ENCODE results near the gene KCTD16.

KCTD16 gene

DNA sequence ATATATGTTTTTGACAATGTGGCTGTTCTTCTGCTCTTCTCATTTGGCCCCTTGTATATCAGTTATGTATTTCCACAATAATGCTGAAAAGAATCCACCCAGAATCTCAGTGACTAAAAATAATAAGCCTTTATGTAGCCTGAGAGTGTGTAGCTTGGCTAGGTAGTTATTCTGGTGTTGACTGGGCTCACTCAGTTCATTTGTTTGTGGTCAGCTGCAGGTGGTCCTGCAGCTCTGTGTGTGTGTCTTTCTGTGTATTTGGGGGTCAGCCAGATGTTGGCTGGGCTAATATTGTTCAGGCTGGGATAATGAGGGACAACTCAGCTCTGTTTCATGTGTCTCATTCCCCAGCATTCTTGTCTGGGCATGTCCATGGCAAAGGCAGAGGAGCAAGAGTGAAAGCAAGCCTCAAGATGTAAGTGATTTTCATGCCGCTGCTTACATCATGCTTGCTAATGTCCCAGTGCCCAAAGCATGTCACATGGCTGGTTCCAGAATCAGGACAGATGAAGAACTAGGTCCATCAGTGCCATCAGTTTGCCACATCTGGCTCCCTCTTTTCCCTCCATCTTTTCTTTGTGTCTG lies 162.8 kb downstream of the KCTD16 start:
- no peak for DNase-seq (ENCODE audit: low read depth, low spot score)

DNA sequence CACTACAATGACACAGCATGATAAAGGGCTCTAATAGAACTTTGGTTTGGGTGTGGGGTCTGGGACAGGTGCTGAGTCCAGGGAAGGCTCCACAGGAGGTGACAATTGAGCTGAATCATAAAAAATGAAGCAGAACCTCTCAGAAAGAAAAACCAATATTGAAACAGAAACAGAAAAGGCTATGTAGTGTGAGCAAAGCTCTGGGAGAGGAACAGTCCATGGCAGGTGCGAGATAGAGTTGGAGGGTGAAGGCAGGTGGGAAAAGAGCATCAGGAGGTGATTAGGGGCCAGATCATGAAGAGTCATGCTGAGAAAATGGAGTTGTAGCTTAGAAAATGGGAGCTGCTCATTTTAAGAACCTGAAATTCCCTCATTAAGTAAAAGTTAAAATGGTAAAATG lies 164.9 kb downstream of the KCTD16 start:
- DNase-seq (ENCODE audit: low read depth, low spot score) = no peak

DNA sequence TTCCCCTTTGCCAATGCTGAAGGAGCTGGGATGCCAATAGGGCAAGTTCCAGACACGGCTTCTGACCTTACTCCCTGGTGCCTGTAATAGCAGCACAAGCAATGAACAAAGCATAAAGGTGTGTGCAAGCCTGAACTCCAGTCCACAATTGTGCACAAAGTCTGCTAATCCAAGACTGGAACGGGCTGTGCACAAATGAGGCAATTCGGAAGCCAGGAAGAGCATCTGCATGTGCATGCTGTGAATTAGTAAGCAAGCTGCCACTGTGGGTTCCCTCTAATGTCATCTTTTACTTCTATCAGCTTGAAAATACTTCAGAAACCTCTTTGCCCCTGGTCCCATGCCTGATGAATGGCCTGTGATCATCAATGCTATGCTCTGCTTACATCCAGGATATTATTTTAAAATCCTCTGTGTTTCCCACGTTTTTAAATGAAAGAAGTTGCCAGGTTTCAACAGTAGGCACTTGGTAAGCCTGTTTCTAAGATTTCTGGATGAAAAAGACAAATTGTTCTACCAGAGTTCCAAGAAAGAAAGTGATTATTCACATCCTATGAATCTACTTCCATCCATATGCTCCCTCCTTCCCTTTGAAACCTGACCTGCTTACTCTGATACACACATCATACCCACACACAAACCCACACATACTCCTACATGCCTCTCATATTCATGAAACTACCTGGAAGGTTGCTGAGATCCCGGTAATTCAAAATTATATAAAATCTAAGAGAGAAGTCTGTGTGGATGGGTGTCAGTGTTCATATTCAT lies 165.7 kb downstream of the KCTD16 start:
- DNase-seq (ENCODE audit: low read depth, low spot score) = no peak

DNA sequence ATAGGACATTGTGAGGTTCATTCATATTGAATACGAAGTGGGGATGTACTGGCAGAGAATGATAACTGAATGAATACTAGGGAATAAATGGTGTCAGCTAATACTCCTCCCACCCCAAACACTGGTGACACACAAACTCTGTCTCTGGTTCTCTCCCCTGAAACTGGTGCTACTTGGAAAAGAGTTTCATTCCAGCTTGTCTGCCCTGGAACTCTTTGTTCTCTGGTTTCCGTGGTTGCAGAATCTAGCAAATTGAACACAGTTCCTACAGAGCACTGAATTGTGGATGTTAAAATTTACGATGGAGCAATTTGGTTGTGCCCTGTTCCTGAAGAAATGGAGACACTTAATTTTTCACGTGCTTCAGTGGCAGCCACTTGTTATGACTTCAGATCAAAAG lies 181.7 kb downstream of the KCTD16 start:
- no peak for DNase-seq (ENCODE audit: low read depth, low spot score)

DNA sequence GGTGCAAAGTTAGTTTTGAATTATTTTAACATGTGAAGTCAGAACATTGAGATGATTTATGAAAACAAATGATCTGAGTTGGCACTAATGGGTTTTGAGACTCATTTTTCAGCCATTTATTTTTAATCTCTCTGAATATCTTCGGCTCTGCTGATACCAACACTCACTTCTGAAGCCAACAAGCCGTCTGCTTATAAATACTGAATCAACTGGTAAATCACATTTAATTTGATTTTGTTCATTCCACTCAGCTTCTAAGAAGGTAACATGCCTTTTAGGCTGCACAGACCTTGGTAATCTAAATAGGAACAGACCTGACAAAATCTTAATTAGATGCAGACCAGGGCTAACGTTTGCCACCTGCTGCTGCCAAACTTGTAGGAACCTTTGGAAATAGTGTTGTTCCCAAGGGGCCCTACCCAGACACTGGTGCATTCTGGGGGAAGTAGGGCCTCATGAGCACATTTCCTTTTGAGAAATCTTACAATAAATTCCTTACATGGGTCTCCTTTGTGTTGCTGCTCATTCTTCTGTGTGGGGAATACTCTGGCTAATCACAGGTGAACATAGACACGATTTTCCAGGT lies 182.2 kb downstream of the KCTD16 start:
- DNase-seq (ENCODE audit: low read depth, low spot score) = no peak

DNA sequence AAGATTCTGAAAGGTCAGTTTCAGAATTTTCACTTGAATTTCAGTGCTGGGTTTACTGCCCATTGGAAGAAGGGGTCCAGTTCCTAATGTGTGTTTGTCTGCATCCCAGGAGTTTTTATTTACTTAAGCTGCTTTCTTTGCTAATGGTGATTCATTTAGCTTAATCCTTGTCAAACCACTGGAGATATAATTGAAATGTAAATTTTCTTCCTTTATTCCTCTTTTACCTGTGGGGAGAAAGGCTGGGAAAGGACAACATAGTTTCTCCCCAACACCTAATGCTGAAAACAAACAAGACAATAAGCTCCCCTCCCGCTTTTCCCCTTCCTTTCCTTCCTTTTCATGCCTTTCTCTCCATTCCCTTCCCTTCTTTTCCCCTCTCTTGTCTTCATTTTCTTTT lies 185.8 kb downstream of the KCTD16 start:
- no peak for DNase-seq (ENCODE audit: low read depth, low spot score)

DNA sequence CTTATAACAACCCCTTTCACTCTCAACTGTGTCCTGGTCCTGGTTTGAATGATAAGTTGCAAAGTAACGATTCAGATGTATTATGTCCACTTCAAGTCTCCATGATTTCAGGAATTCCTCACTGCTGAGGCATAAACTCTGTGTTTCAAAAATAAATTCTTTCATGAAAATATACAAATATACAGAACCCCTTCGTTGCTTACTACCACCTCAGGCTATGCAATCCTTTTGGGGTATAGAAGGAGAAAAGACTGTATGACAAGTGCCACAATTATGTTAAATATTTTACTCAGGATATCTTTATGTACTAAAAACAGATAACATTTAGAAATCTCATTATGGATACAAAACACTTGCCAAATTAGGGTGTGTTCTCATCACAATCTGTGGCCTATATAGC lies 190.7 kb downstream of the KCTD16 start:
- no peak for DNase-seq (ENCODE audit: low read depth, low spot score)

DNA sequence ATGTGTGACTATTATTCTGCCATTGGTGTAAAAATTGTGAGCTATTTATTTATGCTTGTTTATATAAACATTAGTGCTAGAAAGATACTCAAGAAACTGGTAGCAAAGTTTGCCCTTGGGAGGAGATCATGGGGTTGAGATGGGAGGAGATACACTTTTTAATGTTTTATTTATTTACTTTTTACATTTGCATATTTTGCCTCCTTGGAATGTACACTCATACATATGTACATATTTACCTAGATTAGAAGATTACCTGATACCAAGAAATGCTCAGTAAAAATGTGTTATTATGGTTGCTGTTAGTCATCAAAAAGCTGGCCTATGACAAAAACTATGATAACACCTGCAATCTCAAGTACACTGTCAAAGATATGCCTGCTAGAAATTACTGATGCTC lies 195.2 kb downstream of the KCTD16 start:
- DNase-seq (ENCODE audit: low read depth, low spot score) = no peak

DNA sequence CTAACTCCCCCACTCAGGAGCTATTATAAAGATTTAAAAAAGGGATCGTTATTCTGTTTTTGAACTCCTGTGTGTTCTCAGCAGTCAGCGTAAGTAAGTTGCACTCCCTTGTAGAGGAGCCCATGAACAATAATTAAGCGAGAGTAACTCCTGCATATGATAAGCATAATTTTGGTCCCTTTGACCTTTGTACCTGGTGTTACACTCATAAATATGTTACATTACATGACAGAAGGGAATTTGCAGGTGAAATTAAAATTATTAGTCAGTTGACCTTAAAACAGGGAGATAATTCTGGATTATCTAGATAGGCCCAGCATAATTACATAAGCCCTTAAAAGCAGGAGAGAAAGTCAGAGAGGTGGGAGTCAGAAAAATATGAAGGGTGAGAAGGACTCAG lies 197.3 kb downstream of the KCTD16 start:
- no peak for DNase-seq (ENCODE audit: low read depth, low spot score)

DNA sequence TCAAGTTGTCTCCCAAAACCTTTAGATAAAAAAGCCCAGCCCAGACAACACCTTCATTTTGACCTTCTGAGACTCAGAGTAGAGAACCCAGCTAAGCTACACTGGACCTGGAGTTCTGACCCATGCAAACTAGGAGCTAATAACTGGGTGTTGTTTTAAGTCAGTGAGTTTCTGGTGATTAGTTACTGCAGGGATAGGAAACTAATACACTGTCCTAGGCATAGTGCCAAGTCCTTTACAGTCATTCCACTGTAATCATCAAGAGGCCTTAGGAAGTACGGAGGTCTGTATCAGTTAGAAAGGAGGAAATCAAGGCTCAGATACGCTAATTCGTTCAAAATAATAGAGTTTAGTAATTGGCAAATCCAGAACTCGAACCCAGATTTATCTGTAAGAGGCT lies 197.9 kb downstream of the KCTD16 start:
- DNase-seq (ENCODE audit: low read depth, low spot score) = no peak

DNA sequence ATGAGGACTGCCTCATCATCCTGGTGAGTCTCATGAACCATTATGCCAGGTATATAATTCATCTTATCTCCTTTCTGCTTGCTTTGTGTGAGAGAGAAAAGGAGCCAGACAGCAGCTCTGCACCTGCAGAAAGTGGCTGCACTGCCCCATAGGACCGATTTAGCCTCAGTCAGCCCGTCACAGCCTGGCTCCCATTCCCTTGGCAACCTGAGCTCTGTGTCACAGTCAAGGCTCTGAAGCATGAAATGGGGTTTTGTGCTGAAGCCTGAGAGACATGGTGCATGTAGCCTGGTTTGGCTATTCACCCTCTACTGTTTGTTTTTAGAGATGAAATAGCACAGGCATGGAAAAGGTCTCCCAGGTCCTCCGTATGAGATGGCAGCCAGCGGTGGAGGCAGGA lies 198.3 kb downstream of the KCTD16 start:
- no peak for DNase-seq (ENCODE audit: low read depth, low spot score)

DNA sequence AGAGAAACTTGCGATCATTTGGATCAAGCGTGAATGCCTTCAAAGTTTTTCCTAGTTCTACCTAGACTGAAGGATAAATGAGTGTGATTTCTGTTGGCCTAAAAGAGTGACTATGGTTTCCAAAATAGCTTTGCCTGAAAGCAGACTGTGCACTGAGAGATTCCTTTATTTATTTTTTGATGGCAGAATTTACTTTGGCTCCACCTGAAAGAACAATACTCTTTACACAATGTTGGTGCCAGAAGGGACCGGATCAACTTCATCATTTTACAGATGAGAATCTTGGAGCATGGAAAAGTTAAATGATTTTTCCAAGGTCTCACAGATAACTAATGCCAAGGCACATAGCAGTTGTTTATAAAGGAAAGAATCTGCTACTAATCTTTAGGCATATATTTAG lies 199.6 kb downstream of the KCTD16 start:
- no peak for DNase-seq (ENCODE audit: low read depth, low spot score)

DNA sequence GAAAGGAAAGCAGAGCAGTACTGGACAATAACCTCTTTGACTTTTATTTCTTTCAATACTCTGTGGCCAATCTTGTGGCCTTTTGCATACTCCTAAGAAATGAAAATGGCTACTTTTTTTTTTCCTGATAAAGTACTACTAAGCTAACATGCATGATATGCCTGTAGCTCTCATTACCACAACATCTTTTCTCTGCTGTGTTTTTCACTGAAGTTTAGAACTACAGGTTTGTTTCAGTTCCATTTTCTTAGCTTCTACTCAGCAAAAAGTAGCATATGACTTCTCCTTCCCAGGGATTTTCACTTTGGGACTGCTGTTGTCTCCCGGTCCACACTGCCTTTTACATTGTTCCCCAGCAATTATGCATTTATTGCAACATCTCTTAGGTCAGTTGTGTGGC lies 204.0 kb downstream of the KCTD16 start:
- DNase-seq (ENCODE audit: low read depth, low spot score) = no peak

DNA sequence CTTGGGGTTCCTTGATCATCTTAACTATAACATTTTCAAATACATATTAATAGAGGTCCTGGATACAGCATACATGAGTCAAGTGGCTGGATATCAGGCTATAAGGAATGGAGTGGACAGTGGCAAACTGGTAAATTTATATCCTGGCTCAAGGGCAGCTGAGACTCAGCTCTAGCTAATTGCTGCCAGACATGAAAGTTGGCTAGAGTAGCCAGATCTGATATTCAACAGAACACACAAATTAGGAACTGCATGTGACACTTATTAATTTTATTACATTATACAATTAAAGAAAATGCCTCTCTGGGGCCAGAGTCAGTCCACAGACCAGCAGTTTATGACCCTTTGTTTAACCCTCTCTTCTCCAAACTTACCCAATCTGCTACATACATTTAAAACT lies 206.5 kb downstream of the KCTD16 start:
- no peak for DNase-seq (ENCODE audit: low read depth, low spot score)

DNA sequence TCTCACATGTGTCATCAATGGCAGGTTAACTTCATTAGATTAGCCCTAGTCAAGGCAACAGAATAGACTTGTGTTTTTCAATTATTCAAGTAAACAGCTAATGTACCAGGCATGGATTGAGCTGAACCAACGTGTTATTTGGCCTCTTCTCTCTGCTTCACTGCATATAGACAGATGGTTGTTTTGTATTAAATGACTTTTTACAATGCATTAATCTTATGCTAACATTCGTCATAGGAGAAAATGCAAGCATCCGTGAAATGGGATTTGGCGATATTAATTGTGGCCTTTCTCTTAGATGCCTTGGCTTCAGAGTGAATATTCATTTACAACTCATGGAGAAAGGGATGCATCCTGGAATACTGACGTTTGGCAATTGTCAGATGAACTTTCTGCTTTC lies 208.0 kb downstream of the KCTD16 start:
- no peak for DNase-seq (ENCODE audit: low read depth, low spot score)

DNA sequence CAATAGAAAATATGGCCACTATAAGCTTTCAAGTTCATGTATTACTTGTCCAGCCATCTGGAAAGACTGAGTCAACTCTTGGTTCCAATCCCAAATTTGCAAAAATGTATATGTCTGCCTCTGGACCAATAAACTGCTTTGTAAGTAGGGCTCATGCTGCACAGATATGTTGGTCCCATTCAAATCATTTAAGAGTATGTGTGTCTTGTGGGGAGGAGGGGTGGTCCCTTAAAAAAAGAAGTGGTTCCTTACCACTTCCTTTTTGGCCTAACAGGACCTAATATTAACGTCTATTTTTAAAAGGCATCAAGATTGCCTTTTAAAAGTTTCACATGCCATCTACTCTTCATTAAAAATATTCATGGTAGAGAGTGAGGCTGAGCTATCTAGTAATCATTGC lies 214.9 kb downstream of the KCTD16 start:
- no peak for DNase-seq (ENCODE audit: low read depth, low spot score)

DNA sequence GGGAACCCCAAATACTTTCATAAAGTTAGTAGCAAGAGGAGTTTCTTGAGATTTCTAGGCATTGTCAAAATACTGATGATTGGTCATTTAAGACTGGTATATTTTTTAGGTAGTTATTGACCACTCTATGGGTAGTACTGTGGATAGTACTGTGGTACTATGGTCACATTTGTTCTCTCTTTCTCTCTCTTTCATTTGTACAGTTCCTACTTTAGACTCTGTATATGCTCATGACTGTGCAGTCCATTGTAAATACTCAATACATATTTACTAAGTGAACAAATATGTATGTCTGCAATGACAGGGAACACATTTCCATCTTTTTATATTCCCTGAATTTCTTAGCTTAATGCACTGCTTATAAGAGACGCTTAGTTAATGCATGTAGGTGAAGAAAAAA lies 215.6 kb downstream of the KCTD16 start:
- no peak for DNase-seq (ENCODE audit: low read depth, low spot score)

DNA sequence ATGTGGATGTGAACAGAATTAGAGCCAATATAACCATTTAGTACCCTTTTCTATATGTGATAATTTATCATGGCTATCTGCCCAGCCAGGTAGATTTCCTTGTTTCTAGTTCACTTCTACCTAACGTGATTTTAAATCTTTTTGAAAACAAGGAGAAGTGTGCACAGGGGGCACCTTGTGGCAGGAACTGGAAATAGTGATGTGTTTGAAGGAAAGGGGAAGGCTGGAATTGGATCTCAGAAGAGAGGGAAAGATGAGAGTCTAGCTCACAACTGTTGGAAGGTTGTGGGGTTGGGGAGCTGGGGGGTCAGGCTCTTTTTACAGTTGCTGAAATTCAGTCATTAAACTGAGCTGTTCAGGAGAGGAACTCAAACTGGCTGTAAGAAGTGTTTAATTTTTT lies 219.5 kb downstream of the KCTD16 start:
- no peak for DNase-seq (ENCODE audit: low read depth, low spot score)

DNA sequence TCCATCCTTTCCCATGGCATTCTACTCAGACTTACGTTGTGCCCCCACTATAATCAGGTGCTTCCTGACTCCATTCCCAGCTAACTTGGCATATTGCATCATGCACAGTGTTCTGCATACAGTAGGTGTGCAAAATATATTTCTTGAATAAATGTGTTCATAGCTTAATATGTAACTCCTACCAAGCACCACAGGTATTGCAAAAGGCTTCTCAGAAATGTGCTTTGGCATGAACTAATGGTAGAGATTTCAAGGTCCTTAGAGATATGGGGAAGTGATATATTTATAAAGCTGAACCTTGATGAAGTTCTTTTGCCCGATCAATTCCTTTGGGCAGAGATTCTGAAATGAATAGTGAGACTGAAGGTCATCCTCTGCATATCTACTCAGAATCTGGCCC lies 220.4 kb downstream of the KCTD16 start:
- DNase-seq (ENCODE audit: low read depth, low spot score) = no peak

DNA sequence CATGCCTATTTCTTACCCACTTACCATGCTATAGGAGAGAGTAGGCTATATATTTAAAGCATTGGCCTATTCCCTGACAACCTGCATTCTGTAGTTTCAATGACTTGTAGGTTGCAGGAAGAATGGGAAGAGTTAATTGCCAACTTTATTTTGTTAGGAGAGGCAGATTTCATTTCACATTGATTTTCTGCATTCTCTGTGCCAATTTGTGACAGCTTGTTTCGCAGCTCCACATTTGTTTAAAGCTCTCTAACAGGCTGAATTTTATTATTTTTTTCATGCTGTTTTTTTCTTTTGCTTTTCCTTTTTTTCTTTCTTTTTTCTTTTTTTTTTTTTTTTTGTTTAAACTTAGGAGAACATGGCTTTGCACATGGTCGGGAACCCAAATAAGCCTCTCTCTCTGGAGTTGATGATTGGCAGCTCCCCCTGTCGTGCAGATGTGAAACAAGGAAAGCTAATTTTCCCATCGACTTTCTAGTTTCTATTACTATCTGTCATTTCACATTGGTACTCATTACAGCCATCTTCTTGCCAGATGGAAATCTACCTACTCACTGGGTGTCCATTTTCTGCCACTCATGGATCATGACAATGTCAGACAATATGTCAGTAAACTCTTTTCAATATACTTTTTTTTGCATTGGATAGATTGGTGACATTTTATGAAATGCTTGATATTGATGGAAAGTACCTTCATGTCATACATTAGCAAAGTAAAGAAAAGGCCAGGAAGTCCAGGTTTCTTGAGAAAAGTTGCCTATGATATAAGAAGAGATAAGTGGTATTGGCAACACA lies 223.2 kb downstream of the KCTD16 start:
- DNase-seq (ENCODE audit: low read depth, low spot score) = no peak

DNA sequence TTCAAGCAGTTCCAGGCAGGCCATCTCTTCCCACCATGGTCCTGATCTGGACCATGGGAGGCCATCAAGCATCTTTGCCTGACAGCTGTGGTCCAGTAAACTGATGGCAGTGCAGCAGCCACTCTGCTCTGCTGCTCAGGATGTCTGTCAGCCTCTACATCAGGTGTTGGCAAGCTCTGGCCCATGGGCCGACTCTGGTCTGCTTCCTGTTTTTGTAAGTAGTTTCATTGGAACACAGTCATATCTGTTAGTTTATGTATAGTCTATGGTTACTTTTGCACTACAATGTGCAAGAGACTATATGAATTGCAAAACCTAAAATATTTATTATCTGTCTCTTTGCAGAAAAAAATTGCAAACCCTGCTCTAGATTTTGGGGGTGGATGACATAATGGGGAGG lies 225.0 kb downstream of the KCTD16 start:
- DNase-seq (ENCODE audit: low read depth, low spot score) = no peak

DNA sequence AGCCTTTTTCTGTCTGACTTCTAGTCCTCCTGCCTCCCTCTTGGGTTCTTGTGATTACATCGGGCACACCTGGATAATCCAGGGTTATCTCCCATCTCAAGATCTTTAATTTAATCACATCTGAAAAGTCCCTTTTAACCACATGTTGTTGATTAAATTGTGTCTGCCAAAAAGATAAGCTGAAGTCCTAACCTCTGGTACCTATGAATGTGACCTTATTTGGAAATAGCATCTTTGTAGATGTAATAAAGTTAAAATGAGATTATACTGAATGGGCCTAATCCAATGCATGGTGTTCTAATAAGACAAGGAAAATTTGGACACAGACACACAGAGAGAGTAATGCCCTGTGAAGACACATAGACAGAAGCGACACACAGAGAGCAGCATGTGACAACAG lies 232.4 kb downstream of the KCTD16 start:
- DNase-seq (ENCODE audit: low read depth, low spot score) = no peak
